Measurements from ENCODE around the gene PAX6. TPM values are rescaled to one million over a fixed set of nuclear protein-coding genes. Genes with fewer than 3 reads are reported as not detected.

Gene PAX6
- total and polyA plus RNA-seq, 2 of the 4 experiments (the other 2 are of a cell fraction) = not detected

- dilution Hi-C loops (cut with HindIII; ENCODE audit: low sequenced_read_pairs, unreplicated experiment) (no loop called here), intact Hi-C loops (cut with micrococcal nuclease) (no loop called here), in situ Hi-C loops (cut with MboI; ENCODE audit: low sequenced_read_pairs) (no loop called here)
- Histone ChIP-seq H2BK120ac (ENCODE audit: low read depth, low read length) (no peak overlapping the region), H4K91ac (ENCODE audit: insufficient read depth, low read depth, low read length) (no peak overlapping the region), H4K20me1 (ENCODE audit: insufficient read depth, low read length) (no peaks in the 10 kb centered on the region), H3K36me3 (ENCODE audit: control insufficient read depth, insufficient read depth, low read length) (no peaks in the 10 kb centered on the region), H3K4me3 (ENCODE audit: insufficient read depth, low read depth, low read length) (no peak overlapping the region), H2AFZ (replicated peaks; ENCODE audit: low read length, poor library complexity) (no peak overlapping the region), H3K18ac (ENCODE audit: low read depth, low read length) (no peak overlapping the region), H4K5ac (ENCODE audit: low read depth, low read length) (no peak overlapping the region), H3K14ac (replicated peaks; ENCODE audit: low read depth, low read length) (no peak overlapping the region), H2BK20ac (ENCODE audit: low read depth, low read length) (no peak overlapping the region), H3K9me1 (ENCODE audit: insufficient read depth, low read length) (no peaks in the 10 kb centered on the region), H3K56ac (ENCODE audit: extremely low read depth, insufficient read depth, low read length) (no peak overlapping the region), H3K4me2 (ENCODE audit: low read depth, low read length) (no peak overlapping the region), H2AK9ac (replicated peaks; ENCODE audit: low read depth, low read length, poor library complexity) (no peak overlapping the region), H3K4ac (ENCODE audit: low read depth, low read length) (no peak overlapping the region), H3K27ac (ENCODE audit: insufficient read depth, low read length) (no peak overlapping the region), H3K79me1 (ENCODE audit: low read depth in 1 of 2, low read length in 2 of 2) (no peaks in the 10 kb centered on the region), H2AK5ac (ENCODE audit: low read depth, low read length) (no peak overlapping the region), H4K8ac (ENCODE audit: low read depth in 2 of 2, low read length in 2 of 2) (no peak overlapping the region), H3K27me3 (ENCODE audit: control insufficient read depth, insufficient read depth, low read length) (peaks cover 14% of the 10 kb centered on the region), H3K4me1 (ENCODE audit: control insufficient read depth, insufficient read depth, low read length) (no peaks in the 10 kb centered on the region), H3K9me3 (ENCODE audit: control insufficient read depth, insufficient read depth, low read length) (no peaks in the 10 kb centered on the region), H2BK15ac (ENCODE audit: low read depth, low read length) (no peak overlapping the region), H2BK5ac (ENCODE audit: low read depth, low read length, poor library complexity, severe bottlenecking) (no peak overlapping the region), H3K23ac (ENCODE audit: low read depth, low read length) (no peak overlapping the region), H3K9ac (ENCODE audit: low read depth, low read length) (no peak overlapping the region)
- no peak for TF ChIP-seq ELK1 (IDR thresholded peaks at IDR 0.05; ENCODE audit: borderline replicate concordance, low read depth, low read length)
- no peak for TF ChIP-seq RAD21 (IDR thresholded peaks at IDR 0.05; ENCODE audit: low read length)
- TF ChIP-seq CHD1 (IDR thresholded peaks at IDR 0.05; ENCODE audit: low read depth, low read length) = no peak
- no peak for TF ChIP-seq CEBPB (IDR thresholded peaks at IDR 0.05; ENCODE audit: low read depth, low read length)
- no peak for TF ChIP-seq BHLHE40 (IDR thresholded peaks at IDR 0.05; ENCODE audit: low read depth, low read length)
- TF ChIP-seq MAZ (IDR thresholded peaks at IDR 0.05; ENCODE audit: borderline replicate concordance, low read depth, low read length) = no peak
- no peak for TF ChIP-seq POLR2A (IDR thresholded peaks at IDR 0.05; ENCODE audit: low read depth, low read length)
- no peak for TF ChIP-seq FOS (IDR thresholded peaks at IDR 0.05; ENCODE audit: low read depth, low read length)
- TF ChIP-seq, protein P1, sequence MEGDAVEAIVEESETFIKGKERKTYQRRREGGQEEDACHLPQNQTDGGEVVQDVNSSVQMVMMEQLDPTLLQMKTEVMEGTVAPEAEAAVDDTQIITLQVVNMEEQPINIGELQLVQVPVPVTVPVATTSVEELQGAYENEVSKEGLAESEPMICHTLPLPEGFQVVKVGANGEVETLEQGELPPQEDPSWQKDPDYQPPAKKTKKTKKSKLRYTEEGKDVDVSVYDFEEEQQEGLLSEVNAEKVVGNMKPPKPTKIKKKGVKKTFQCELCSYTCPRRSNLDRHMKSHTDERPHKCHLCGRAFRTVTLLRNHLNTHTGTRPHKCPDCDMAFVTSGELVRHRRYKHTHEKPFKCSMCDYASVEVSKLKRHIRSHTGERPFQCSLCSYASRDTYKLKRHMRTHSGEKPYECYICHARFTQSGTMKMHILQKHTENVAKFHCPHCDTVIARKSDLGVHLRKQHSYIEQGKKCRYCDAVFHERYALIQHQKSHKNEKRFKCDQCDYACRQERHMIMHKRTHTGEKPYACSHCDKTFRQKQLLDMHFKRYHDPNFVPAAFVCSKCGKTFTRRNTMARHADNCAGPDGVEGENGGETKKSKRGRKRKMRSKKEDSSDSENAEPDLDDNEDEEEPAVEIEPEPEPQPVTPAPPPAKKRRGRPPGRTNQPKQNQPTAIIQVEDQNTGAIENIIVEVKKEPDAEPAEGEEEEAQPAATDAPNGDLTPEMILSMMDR (conservative IDR thresholded peaks at IDR 0.05; ENCODE audit: low read depth, low read length) = no peak
- TF ChIP-seq RCOR1 (IDR thresholded peaks at IDR 0.05; ENCODE audit: insufficient replicate concordance, low read length) = no peak
- TF ChIP-seq MAFK (IDR thresholded peaks at IDR 0.05; ENCODE audit: low read depth, low read length) = no peak
- no peak for TF ChIP-seq RFX5 (IDR thresholded peaks at IDR 0.05; ENCODE audit: low read depth, low read length)
- TF ChIP-seq MXI1 (IDR thresholded peaks at IDR 0.05; ENCODE audit: borderline replicate concordance, low read depth, low read length) = no peak
- TF ChIP-seq USF2 (IDR thresholded peaks at IDR 0.05; ENCODE audit: low read depth, low read length) = no peak
- TF ChIP-seq NFE2L2 (IDR thresholded peaks at IDR 0.05; ENCODE audit: low read depth, low read length) = no peak
- no peak for TF ChIP-seq SMC3 (IDR thresholded peaks at IDR 0.05; ENCODE audit: low read depth, low read length)
- ChIA-PET POLR2A (ENCODE audit: unreplicated experiment) (no interaction called here), CTCF (interaction anchor here (0.5 kb wide), 1 partner anchor 472 kb away, joined by 3 read pairs; the partner anchor contains the start of genes DCDC1 and DNAJC24)
- no peak for ATAC-seq (ENCODE audit: low read depth)
- WGBS, 2 experiments (ENCODE audit: extremely low coverage in 2 of 2, insufficient read length in 1 of 2) = no CpG with 5 or more reads among the region's 3 CpGs
- no peak for DNase-seq
- BruUV-seq (replicated peaks) = no TSS peak
Measured at GRCh38 chr11:31841435-31841834, 30.3 kb upstream of the PAX6 start.

Data from IMR-90 (cell line).